Activated CD8-positive, alpha-beta memory T cell treated with anti-CD3 and anti-CD28 coated beads for 4 hours (primary cell): Measurements from ENCODE around the gene PEA15.

ENCODE experiments used
- DNase-seq, 2 donors: peaks; one replicate each; pipeline ENCODE4 v3.0.0-alpha.2; 2020; ENCODE audit warnings: low read depth in 2 of 2

The PEA15 gene

GRCh38 chr1:160239582-160240299 is 34.6 kb downstream of the PEA15 start:
- no peak for DNase-seq

- no peak for DNase-seq
Measured at GRCh38 chr1:160243767-160244166, 38.6 kb downstream of the PEA15 start.

GRCh38 chr1:160244209-160244608 is 39.0 kb downstream of the PEA15 start:
- no peak for DNase-seq

GRCh38 chr1:160245434-160245833 is 40.2 kb downstream of the PEA15 start:
- no peak for DNase-seq

- DNase-seq: no peak
Measured at GRCh38 chr1:160247053-160247452, 41.9 kb downstream of the PEA15 start.

GRCh38 chr1:160251011-160251410 is 45.8 kb downstream of the PEA15 start:
- no peak for DNase-seq

GRCh38 chr1:160251687-160252526 is 46.7 kb downstream of the PEA15 start:
- DNase-seq: peak in 1 of 2 donors; percentile 33

GRCh38 chr1:160255781-160256300 is 50.7 kb downstream of the PEA15 start:
- no peak for DNase-seq

GRCh38 chr1:160256396-160257046 is 51.3 kb downstream of the PEA15 start:
- no peak for DNase-seq

- no peak for DNase-seq
Measured at GRCh38 chr1:160257411-160258015, 52.3 kb downstream of the PEA15 start.

GRCh38 chr1:160258177-160258798 is 53.1 kb downstream of the PEA15 start:
- no peak for DNase-seq

GRCh38 chr1:160260406-160261382 is 55.5 kb downstream of the PEA15 start:
- DNase-seq: no peak

GRCh38 chr1:160261556-160261892 is 56.3 kb downstream of the PEA15 start:
- peak; percentile 42 to 58 for DNase-seq

GRCh38 chr1:160261893-160262794 is 57.0 kb downstream of the PEA15 start, which contains the start of gene DCAF8:
Gene DCAF8, minus strand, starts transcription at chr1:160262549. Its CDS starts 18,541 bp downstream, at chr1:160244008.
- DNase-seq: peak; percentile 92 to 94

- no peak for DNase-seq
Measured at GRCh38 chr1:160264795-160265307, 59.7 kb downstream of the PEA15 start.
